ENCODE measurements around the gene GRID1.
A peak's percentile ranks its signal among the peaks of the same experiment; 100 is the strongest.

Gene GRID1

DNA sequence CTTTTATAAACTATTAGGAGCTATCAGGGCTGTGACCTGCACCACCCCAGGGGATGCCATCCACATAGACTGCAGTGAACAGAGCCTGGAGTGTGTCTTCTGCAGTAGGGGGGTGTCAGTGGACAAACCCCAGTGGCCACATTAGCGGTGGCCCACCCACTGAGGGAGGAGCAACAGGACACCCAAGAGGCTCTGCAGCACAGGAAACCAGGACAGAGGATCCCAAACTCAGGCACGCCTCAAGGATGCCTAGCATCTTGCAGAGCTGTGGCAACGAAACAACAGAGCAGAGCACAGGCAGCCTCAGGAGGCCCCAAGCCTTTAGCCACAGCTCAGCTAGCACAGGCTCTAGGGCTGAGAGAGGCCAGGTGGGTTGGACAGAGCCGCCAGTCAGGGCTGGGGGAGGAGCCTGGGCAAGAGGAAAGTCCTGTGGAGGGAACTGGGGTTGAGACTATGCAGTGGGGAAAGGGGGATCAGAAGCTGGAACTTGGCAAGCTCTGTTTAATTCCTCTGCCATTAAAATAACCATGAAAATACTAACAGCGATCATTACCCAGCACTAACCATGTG lies 53.8 kb downstream of the GRID1 start:
- DNase-seq: no peak

DNA sequence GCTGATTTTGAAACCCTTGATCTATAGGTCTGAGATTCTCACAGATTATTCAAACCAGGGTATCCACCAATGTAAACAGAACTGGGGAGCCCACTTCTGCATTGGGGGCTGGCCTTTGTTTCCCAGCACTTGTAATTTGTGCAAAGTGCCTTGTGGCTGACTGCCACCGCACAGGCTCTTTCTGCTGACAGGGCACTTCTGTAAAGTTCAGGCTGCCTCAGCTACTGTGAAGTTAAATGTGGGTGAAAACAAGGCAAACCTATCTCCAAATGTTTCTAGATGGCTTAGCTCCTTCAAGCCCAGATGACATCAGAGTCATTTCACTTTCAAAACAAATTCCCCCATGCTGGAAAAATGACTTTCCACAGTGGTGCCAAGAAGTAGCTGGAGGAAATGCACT lies 54.7 kb downstream of the GRID1 start:
- no peak for DNase-seq

DNA sequence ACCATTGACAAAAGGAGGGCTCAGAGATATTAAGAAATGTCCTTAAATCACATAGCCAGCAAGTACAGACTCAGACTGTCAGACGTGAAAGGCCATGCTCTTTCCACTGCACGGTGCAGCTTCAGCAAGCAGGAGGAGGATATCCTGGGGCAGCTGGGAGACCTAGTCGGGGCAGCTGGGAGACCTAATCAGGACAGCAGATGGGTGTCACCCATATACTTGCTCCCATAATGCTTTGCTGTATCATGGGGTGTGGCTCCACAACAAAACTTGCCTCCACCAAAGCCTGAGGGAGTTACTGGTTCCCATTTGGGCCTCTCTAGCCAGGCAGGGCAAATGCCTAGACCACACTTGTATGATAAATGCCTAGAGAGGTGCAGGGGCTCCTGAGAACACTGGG lies 55.4 kb downstream of the GRID1 start:
- no peak for DNase-seq

DNA sequence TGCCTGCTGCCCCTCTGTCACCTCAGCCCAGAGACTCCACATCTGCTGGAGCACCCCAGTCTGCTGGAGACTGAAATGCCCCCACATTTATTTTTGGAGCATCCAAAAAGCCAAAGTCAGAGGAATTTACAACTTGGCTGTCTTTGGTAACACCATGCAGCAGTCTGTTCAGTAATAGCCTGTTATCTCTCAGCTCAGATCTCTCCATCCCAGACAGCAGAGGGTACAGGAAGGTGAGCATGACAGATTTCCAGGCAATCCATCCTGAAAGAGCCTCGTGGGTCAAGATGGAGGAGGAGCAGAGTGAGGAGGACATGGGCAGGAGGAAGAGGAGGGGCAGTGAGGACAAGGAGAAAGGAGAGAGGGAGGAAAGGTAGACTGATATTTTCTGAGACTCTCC lies 55.9 kb downstream of the GRID1 start:
- no peak for DNase-seq

DNA sequence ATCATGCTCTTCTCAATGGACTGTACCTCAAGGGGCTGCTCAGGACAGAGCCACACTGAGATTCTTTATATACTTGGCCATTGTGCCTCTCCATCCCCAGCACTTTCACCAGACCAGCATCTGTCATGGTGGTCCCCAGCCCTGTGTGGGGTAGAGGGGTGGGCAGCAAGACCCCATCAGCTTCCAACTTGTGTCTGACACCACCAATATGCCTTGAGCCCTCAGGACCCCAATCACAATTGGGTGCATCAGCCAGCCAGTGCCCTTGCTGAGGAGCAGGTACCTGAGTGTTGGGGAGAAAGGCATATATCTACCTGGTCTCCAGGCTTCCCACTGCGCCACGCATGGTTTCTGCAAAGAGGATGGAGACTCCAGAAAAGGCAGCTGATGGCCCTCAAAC lies 56.3 kb downstream of the GRID1 start:
- no peak for DNase-seq

DNA sequence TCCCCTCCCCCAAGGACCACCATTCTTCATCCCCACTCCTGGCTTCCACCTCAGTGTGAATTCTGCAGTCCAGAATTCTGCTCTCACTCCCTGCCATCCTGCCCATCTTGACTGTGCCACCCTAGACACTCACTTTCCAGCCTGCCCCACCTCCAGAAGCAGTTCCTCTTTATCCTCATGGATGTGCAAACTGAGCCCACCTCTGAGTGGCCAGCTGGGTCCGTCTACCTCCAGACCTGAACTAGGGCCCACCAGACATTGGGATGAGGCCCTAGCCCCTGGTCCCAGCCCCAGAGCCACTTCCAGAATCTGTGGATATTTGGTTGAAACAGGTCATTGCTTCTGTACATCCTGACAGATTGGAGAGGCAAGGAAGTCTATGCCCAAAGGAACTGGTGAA lies 58.5 kb downstream of the GRID1 start:
- no peak for DNase-seq

DNA sequence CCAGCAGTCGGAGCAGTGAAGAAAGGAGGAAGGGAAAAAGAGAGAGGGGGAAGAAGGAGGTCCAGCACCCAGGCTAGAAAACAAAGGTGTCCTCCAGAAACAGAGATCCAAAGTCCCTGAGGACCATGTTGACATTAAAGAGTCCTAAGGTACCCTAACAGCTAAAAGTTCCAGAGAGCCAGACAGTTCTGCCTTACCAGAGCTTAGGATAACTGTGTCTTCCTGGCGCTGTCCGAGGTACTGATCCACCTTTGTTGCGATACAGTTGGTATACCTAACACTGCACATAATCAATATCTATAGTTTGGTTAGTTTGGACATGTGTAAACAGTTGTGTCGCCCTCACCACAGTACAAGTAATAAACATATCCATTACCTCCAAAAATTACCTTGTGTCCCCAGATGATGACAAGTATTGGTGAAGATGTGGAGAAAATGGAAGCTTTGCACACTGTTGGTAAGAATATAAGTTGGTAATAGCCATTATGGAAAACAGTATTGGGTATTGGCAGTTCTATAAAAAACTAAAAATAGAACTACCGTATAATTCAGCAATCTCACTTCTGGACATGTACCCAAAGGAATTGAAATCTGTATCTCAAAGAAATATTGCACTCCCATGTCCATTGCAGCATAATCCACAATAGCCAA lies 59.8 kb downstream of the GRID1 start:
- DNase-seq: peak; percentile 22

DNA sequence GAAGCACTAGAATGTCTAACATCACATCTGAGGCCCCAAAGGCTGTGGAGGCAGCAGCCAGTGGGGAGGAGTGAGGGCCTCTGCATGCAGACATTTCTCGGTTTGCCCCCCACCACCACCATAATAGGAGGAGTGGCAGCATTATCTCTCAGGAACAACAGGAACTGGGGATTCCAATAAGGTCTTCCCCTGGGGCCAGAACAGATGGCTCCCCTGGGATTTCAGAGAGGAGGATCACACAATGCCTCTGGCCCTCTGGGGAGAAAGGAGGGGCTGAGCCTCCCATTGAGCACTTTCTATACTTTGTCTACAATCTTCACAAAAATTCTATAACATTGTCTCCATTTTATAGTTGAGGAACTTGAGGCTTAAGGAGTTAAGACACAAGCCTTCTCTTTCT lies 61.1 kb downstream of the GRID1 start:
- DNase-seq: no peak

DNA sequence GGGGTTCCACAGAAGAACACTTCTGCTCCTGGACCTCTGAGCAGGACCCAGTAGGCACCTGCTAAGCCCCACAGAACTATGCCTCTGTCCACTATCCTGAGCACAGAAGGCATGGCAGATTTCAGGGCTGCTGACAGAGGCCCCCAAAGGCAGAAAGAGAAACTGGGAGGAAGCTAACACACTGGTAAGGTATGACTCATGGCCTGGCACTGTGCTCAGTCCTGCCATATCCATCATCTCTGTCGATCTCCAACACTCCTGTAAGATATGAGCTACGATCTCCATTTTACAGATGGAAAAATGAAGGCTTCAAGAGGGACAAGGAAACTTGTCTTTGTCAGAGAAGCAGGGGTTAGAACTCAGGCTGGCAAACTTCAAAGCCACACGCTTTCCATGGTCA lies 62.2 kb downstream of the GRID1 start:
- no peak for DNase-seq

DNA sequence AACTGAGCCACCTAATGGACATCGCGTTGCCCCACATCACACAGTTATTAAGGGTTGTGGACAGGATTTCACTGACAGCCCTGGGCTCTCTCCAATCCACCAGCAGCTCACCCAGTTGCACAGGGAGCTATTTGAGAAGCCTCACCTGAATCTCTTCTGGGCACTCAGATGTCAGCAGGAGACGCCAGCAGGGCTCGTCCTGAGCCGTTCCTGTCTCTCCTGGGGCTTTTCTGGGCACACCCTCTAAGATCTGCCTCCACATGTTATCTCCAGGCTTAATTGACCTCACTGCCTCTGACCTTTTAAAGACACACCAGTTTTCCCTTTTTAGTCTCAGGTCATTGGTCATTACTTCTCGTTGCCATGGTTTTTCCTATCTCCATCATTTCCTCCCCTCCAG lies 63.0 kb downstream of the GRID1 start:
- no peak for DNase-seq

DNA sequence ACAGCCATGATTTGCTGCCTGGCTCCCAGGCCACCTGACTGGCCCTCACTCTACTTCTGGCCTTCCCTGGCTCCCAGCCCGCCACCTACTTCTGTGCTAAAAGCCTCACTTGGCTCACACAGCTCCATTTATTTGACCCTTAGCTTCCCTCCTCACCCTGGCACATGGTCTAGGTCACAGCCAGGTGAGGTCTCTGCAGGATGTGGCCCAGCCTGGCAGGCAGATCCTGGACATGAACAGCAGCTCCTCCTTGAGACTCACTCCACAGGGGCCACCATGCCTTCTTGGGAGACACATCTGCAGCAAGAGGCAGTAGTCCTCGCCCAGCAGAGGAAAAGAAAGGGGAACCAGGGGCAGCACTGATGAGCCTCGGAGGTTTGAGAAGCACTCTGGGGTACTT lies 64.6 kb downstream of the GRID1 start:
- no peak for DNase-seq

DNA sequence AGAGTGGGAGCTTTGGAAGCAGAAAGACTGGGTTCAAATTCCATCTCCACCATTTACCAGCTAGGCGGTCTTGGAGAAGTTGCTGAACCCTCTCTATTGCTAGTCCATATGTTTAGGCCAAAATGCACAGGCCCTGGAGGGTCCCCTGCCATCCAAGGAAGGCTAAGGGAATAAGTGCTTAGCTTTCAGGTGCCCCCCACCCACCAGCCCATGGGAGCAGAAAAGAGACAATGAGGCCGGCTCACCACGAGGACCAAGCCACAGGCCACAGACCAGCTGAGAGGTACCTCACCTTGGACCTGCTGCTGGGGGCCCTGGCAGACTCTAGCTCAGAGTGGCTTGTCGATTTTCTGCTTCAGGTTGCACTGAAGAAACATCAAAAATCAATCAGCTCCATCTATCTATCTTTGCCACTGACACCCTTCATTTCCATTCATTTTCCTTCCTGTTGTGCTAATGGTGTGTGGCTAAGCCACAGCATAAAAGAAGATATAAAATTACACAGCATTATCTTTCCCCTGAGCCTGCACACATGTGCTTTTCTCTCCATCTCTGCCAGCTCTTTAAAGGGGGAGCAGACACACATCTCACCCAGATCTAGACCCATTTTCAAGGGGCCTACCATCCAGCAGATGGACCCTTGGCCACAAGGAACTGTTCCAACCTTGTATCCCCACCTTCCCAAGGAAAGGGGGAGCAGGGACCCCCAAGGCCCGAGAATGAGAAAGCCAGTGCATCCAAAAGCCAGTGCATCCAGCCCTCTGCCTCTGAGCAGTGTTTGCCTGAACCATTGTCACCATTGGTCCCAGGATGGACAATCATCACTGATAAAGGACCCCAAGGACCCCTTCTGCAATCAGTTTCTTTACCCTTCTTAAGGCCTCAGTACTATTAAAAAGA lies 65.4 kb downstream of the GRID1 start:
- no peak for DNase-seq

DNA sequence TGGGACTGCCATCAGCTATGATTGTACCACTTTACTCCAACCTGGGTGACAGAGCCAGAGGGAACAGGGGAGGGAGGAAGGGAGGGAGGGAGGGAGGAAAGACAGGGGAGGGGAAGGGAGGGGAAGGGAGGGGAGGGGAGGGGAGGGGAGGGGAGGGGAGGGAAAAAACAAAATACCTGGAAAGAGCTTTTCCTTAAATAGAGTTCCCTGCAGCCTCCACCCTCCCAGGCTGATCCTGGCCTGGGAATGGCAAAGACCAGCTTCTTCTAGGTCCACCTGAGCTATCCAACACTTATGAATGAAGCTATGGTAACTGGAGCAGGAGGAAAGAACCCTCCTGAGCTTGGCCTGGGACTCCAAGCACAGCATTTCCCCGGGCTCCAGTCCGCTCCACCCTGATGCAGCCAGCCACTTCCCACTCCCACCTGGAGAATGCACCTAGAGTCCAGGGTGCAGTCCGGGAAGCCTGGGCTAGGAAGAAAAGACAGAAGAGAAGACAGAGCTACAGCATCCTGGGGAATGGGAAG lies 66.1 kb downstream of the GRID1 start:
- no peak for DNase-seq

DNA sequence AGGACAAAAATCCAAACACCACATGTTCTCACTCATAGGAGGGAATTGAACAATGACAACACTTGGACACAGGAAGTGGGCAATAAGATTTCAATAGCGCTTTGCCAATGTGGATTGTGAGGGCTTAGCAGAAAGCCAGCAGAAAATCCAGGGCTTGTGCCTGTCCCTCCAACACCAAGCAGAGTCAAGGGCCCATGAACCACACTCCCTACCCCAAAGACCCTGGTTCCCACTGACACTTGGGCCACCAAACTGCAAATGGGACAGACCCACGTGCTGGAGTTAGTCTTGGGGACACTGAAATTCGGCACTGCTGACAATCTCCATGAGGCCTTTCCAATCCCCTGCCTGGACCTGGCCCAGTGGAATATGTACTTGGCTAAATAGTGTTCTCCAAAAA lies 67.0 kb downstream of the GRID1 start:
- DNase-seq: no peak

DNA sequence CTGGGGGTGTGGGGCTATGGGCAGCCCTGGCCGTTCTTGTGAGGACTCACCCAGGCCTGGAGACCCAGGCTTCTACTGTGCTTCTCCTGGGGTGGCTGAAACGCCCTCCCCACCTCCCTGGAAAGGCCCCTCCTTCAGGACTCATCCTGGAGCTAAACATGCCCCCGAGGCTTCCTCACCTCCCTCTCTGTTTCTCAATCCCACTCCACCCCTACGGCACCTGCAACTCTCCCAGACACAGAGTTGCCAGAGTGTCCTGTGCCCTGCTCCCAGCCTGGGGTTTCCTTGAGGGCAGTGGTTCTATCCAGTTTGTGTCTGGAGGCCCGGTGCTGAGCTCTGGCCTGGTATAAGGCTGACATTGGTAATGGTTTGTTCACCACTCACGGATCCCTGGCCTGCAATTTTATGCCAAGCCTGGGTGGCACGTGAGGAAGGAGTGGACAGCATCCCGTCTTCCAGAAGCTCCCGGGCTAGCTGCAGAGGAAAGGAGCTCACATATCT lies 68.0 kb downstream of the GRID1 start:
- DNase-seq: no peak

DNA sequence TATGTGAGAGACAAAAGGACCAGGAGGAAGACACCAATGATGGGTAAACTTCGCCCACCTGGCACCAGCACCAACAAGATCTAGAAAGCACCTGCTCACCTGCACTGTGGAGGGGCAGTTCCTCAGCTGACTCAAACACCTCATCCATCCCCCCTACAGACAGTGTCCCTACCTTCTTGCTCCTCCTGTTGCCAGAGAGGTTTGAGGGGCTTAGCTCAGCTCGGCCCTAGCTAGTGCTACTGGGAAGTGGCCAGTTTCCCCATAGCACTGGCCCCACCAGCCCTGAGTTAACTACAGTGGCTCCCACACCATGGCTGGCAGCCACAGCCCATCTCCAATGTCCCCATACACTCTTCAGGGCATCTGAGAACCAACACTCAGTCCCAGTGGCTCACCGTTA lies 70.8 kb downstream of the GRID1 start:
- DNase-seq: no peak

DNA sequence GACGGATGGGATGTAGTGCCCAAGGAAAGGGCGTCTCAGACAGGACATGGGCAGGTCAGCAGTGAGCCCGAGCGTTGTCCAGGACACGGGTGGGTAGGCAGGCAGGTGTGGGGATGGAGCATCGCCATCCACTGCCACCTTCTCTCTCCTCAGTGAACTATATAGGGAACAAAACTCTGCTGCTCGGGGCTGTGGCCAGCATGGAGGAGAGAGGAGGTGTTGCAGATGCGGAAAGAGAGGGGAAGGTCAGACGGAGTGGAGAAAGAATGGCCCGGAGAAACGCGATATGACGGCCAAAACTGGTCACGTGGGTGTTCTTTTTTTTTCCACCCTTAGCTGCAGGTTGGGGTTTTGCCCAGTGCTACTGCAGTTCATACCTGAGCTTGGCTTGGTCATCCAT lies 71.2 kb downstream of the GRID1 start:
- no peak for DNase-seq

DNA sequence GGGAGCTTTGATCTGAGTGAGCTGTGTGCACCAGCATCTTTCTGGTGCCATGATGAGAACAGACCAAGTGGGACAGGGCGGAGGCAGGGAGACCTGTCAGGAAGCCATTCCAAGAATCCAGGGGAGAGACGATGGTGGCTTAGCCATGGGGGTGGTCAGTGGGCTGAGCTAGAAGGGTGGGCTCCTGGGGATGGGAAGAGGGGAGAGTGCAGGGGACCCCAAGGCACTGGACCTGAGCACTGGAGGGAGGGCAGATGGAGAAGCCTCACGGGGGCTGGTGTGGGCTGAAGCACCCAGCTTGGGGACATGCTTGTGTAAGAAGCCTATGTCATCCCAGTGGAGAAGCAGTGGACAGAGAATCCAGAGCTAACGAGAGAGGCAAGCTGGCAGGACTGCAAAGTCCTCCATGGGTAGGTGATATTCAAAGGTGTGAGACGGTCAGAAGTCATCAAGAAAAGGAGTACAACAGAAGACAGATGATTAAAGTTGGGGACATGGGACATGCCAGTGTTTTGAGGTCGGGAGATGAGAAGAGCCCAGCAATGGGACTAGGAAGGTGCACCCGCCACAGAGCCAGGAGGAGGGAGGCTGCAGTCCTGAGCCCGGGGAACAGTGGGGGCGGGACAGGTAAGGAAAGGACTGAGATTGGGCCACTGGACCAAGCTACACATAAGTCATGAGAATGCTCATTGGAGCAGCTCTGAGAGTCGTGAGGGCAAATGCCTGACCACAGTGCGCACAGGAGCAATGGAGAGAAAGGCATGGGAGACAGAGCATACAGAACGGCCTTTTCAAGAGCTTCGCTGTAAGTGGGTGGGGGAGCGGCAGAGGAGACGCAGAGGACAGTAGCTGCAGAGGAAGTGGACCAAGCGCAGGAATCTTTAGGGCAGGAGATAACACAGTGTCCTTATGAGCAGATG lies 72.0 kb downstream of the GRID1 start:
- no peak for DNase-seq

DNA sequence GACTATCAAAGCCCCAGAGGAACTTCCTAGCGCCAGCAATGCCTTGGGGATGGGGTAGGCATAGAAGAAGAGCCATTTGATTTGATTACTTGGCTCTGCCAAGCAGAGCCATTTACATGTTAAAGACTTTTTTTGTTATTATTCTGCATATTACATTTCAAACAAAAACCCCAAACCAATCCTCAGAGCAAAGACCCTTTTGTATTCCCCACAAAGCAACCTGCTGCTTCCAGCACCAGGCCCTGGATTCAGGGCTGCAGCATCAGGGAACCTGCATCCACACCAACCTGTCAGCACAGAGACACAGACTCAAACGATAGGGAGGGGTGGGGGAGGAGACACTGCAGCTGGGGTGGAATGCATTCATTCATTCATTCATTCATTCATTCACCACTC lies 73.2 kb downstream of the GRID1 start:
- no peak for DNase-seq

DNA sequence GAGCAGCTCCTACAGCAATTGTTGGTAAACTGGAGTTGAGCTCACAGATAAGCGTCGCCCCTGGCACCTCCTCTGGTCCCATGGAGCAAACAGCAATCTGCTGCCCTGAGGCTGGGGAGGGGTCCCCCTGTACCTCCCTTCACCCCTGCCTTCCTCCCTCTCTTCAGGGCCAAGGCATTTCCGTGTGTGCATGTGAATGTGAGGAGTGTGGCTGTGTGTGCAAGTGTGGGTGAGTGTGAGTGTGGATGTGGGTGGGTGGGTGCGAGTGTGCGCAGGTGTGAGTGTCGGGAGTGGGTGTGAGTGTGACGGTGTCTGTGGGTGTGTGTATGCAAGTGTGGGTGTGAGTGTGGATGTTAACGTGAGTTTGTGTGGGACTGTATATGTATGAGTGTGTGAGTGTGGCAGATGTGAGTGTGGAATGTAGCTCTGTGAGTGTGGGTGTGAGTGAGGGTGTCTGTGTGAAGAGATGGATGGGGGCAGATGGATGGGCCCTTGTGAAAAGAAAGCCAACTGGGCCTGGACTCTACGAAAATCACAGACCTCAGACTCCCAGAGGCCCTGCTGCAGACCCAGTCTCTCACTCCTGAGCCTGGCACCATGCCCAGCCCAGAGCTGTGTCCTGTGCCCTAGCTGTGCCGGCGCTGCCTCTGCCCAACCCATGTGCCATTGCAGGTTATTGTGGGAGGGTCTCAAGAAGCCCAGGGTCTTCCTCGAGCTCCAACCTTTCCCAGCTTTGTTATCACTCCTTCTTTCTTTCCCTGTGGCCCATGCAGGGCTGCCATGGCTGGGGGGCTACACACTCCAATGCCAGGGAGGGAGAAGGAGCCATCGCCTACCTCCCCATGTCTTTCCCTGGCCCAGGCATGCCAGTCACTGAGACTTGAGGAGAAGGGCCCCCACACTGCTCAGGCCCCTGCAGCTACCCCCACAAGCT lies 73.9 kb downstream of the GRID1 start:
- no peak for DNase-seq

DNA sequence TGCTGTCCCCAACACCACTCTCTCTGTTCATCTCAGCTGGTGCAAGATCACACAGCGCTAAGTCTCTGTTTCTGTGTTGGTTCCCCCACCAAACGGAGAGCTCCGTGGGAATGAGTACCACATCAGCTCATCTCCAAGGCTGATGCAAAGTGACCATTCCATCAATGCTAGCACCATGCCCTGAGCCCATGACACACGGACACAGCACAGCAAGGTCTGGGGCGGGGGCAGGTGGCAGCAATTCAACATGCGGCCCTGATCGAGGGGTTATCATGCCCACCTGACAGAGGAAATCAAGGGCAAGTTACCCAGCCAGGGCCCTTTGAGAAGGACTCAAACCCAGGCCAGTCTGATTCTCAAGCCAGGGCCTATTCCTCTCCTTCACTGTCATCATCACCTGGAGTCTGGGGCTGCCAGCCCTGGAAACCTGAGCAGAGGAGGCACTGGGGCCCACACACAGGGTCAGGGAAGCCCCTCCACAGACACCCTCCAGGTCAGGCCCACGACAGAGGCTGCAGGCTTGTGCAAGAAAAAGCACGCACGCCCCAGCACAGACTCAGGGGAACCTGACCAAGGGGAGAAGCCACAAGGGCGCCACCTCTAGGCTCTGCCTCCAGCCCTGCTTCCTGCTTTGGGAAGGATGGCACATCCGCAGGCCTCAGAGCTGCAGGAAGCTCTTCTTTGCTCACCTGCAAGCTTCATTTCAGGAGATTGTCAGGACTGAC lies 74.8 kb downstream of the GRID1 start:
- no peak for DNase-seq
